Neural cell (in vitro differentiated cells): ENCODE results near the gene PTER.

Experiments
- EP300 ChIP-seq: fragments of 450-650 bp; conservative IDR thresholded peaks from 2 replicates; pipeline ENCODE4 v1.6.1; 2014; ENCODE audit warnings: antibody characterized with exemption, mild to moderate bottlenecking, moderate library complexity; ENCODE audit not compliant: poor library complexity, severe bottlenecking
- EZH2 ChIP-seq: fragments of 200-600, 300-800 bp; shearing (Covaris generic), sonication (generic); IDR thresholded peaks from 2 replicates; pipeline ENCODE4 v1.6.1; 2014; ENCODE audit warnings: antibody characterized with exemption, low read length, borderline replicate concordance, mild to moderate bottlenecking; ENCODE audit not compliant: insufficient read depth, poor library complexity, severe bottlenecking
- MXI1 ChIP-seq: fragments of 450-650 bp; conservative IDR thresholded peaks from 2 replicates; pipeline ENCODE4 v1.6.1; 2014; ENCODE audit warnings: antibody characterized with exemption, mild to moderate bottlenecking; ENCODE audit not compliant: poor library complexity, severe bottlenecking
- POLR2AphosphoS5 ChIP-seq: IDR thresholded peaks from 2 replicates; pipeline ENCODE4 v1.6.1; 2012
- RAD21 ChIP-seq: fragments of 450-650 bp; conservative IDR thresholded peaks from 2 replicates; pipeline ENCODE4 v1.6.1; 2014; ENCODE audit warnings: antibody characterized with exemption, mild to moderate bottlenecking, moderate library complexity
- SMC3 ChIP-seq: fragments of 450-650 bp; conservative IDR thresholded peaks from 2 replicates; pipeline ENCODE4 v1.6.1; 2014; ENCODE audit warnings: antibody characterized with exemption, mild to moderate bottlenecking, moderate library complexity; ENCODE audit not compliant: poor library complexity
- TAF1 ChIP-seq: IDR thresholded peaks from 2 replicates; pipeline ENCODE4 v1.6.1; 2012; ENCODE audit warnings: low read depth
- TF ChIP-seq, protein P1 (sequence below): fragments of 450-650 bp; IDR thresholded peaks from 2 replicates; pipeline ENCODE4 v1.5.1; 2014; ENCODE audit warnings: antibody characterized with exemption, mild to moderate bottlenecking, moderate library complexity; ENCODE audit not compliant: poor library complexity, severe bottlenecking
- TF ChIP-seq, protein P2 (sequence below): IDR thresholded peaks from 2 replicates; pipeline ENCODE4 v1.6.1; 2012; ENCODE audit warnings: borderline replicate concordance

DNA sequence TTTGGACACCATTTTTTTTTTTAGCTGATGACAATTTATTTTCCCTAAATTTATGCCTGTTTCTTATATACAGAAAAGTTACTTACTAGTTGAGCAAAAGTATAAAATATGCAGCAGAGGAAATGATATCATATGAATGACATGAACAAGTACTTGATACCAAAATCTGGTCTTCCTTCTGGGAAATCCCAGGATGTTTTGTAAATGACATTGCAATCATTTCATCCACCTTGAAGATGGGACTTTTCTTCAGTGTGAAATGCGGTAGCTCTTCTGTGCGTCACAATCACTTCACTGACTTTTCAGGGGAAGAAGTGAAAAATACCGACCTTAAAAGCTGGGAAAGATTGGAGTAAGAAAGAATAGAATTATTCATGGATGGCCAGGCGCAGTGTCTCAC lies 61.1 kb downstream of the PTER start:
- TF ChIP-seq EP300 (no peak), POLR2AphosphoS5 (no peak), RAD21 (no peak), TAF1 (no peak), EZH2 (no peak), MXI1 (no peak), SMC3 (no peak)
- TF ChIP-seq, protein P1, sequence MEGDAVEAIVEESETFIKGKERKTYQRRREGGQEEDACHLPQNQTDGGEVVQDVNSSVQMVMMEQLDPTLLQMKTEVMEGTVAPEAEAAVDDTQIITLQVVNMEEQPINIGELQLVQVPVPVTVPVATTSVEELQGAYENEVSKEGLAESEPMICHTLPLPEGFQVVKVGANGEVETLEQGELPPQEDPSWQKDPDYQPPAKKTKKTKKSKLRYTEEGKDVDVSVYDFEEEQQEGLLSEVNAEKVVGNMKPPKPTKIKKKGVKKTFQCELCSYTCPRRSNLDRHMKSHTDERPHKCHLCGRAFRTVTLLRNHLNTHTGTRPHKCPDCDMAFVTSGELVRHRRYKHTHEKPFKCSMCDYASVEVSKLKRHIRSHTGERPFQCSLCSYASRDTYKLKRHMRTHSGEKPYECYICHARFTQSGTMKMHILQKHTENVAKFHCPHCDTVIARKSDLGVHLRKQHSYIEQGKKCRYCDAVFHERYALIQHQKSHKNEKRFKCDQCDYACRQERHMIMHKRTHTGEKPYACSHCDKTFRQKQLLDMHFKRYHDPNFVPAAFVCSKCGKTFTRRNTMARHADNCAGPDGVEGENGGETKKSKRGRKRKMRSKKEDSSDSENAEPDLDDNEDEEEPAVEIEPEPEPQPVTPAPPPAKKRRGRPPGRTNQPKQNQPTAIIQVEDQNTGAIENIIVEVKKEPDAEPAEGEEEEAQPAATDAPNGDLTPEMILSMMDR: no peak
- TF ChIP-seq, protein P2, sequence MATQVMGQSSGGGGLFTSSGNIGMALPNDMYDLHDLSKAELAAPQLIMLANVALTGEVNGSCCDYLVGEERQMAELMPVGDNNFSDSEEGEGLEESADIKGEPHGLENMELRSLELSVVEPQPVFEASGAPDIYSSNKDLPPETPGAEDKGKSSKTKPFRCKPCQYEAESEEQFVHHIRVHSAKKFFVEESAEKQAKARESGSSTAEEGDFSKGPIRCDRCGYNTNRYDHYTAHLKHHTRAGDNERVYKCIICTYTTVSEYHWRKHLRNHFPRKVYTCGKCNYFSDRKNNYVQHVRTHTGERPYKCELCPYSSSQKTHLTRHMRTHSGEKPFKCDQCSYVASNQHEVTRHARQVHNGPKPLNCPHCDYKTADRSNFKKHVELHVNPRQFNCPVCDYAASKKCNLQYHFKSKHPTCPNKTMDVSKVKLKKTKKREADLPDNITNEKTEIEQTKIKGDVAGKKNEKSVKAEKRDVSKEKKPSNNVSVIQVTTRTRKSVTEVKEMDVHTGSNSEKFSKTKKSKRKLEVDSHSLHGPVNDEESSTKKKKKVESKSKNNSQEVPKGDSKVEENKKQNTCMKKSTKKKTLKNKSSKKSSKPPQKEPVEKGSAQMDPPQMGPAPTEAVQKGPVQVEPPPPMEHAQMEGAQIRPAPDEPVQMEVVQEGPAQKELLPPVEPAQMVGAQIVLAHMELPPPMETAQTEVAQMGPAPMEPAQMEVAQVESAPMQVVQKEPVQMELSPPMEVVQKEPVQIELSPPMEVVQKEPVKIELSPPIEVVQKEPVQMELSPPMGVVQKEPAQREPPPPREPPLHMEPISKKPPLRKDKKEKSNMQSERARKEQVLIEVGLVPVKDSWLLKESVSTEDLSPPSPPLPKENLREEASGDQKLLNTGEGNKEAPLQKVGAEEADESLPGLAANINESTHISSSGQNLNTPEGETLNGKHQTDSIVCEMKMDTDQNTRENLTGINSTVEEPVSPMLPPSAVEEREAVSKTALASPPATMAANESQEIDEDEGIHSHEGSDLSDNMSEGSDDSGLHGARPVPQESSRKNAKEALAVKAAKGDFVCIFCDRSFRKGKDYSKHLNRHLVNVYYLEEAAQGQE: no peak
